Peyer's patch (tissue), 4 donors: ENCODE measurements around the gene USP17L13. TPM values are rescaled to one million over a fixed set of nuclear protein-coding genes. Genes with fewer than 3 reads are reported as not detected.

ENCODE experiments used
- total RNA-seq, 4 donors: library from RNA; depleted of rRNA; stranded (reverse); fragments of >200 nt; gene quantifications; one replicate each; pipeline ENCODE4 v1.1.0, GENCODE V29; 2016

USP17L13 gene
- total RNA-seq, 4 donors from 2014 or later = not detected

Other genes starting within 250 kb of the USP17L13 start
- not detected for gene FAM90A26, start 54.5 kb upstream of the USP17L13 start, total RNA-seq
- gene USP17L10, start 14.2 kb upstream of the USP17L13 start, total RNA-seq = not detected
- not detected for gene USP17L11, start 9.5 kb upstream of the USP17L13 start, total RNA-seq
- not detected for gene USP17L12, start 4.7 kb upstream of the USP17L13 start, total RNA-seq
- gene USP17L15, start 9.5 kb downstream of the USP17L13 start, total RNA-seq = not detected
- gene USP17L17, start 19.0 kb downstream of the USP17L13 start, total RNA-seq = not detected
- gene USP17L18, start 23.7 kb downstream of the USP17L13 start, total RNA-seq = not detected
- gene USP17L19, start 28.5 kb downstream of the USP17L13 start, total RNA-seq = not detected
- gene USP17L20, start 33.2 kb downstream of the USP17L13 start, total RNA-seq = not detected
- not detected for gene USP17L21, start 38.0 kb downstream of the USP17L13 start, total RNA-seq
- not detected for gene USP17L22, start 42.7 kb downstream of the USP17L13 start, total RNA-seq
- not detected for gene USP17L24, start 100.3 kb downstream of the USP17L13 start, total RNA-seq
- not detected for gene USP17L25, start 105.0 kb downstream of the USP17L13 start, total RNA-seq
- not detected for gene USP17L26, start 109.8 kb downstream of the USP17L13 start, total RNA-seq
- not detected for gene USP17L5, start 114.5 kb downstream of the USP17L13 start, total RNA-seq
- gene USP17L27, start 119.3 kb downstream of the USP17L13 start, total RNA-seq = not detected
- gene USP17L28, start 124.0 kb downstream of the USP17L13 start, total RNA-seq = not detected
- gene USP17L29, start 128.7 kb downstream of the USP17L13 start, total RNA-seq = not detected
- not detected for gene USP17L30, start 138.2 kb downstream of the USP17L13 start, total RNA-seq
- gene DEFB131A, start 219.5 kb downstream of the USP17L13 start, total RNA-seq = not detected